T-helper 1 cell (primary cell): ENCODE measurements around the gene MARCHF5.
A peak's percentile ranks its signal among the peaks of the same experiment; 100 is the strongest.

Experiments
- DNase-seq, 5 donors: peaks; one replicate each; pipeline ENCODE4 v3.0.0-alpha.2; 2012 to 2020
- total RNA-seq, 4 donors: gene quantifications; one replicate each; lab custom pipeline; 2026; lab: John Stamatoyannopoulos, UW

Gene MARCHF5
- 18.9 to 43.3 (median 24.8) reads per million in 4 donors for total RNA-seq

GRCh38 chr10:92290837-92291615 lies at the start of gene MARCHF5, which contains the start of gene CPEB3:
Gene MARCHF5, plus strand, starts transcription at chr10:92291167. Its CDS starts 328 bp downstream, at chr10:92291495.
Gene CPEB3, minus strand, starts transcription at chr10:92291078. Its CDS starts 50,728 bp downstream, at chr10:92240350.
- DNase-seq: peak; percentile 83 to 96 (median 87)

- DNase-seq: no peak
These were observed 49.5 kb upstream of the MARCHF5 start for GRCh38 chr10:92241501-92241900.

- DNase-seq: no peak
These were observed 48.6 kb upstream of the MARCHF5 start for GRCh38 chr10:92242380-92242779.

- DNase-seq: peak in 3 of 5 donors; percentile 7 to 10 (median 8)
These were observed 47.9 kb upstream of the MARCHF5 start for GRCh38 chr10:92242910-92243671.

- no peak for DNase-seq
These were observed 46.2 kb upstream of the MARCHF5 start for GRCh38 chr10:92244796-92245195.

GRCh38 chr10:92248566-92248965 lies 42.4 kb upstream of the MARCHF5 start:
- DNase-seq: no peak

GRCh38 chr10:92263396-92263795 lies 27.6 kb upstream of the MARCHF5 start:
- DNase-seq: no peak

- no peak for DNase-seq
These were observed 26.7 kb upstream of the MARCHF5 start for GRCh38 chr10:92264249-92264648.

GRCh38 chr10:92265687-92266258 lies 25.2 kb upstream of the MARCHF5 start:
- DNase-seq: no peak

- no peak for DNase-seq
These were observed 23.6 kb upstream of the MARCHF5 start for GRCh38 chr10:92267343-92267742.

GRCh38 chr10:92268748-92269147 lies 22.2 kb upstream of the MARCHF5 start:
- no peak for DNase-seq

- DNase-seq: no peak
These were observed 16.9 kb upstream of the MARCHF5 start for GRCh38 chr10:92274071-92274470.

GRCh38 chr10:92278996-92279696 lies 11.8 kb upstream of the MARCHF5 start:
- DNase-seq: no peak

GRCh38 chr10:92284112-92284704 lies 6.8 kb upstream of the MARCHF5 start:
- no peak for DNase-seq

GRCh38 chr10:92290076-92290836 lies 711 bp upstream of the MARCHF5 start:
- DNase-seq: peak in 3 of 5 donors; percentile 22 to 33 (median 25)

GRCh38 chr10:92291616-92291865 lies 574 bp downstream of the MARCHF5 start:
- no peak for DNase-seq

- peak in 3 of 5 donors; percentile 4 to 67 (median 19) for DNase-seq
These were observed 1.2 kb downstream of the MARCHF5 start for GRCh38 chr10:92291921-92292845.

- no peak for DNase-seq
These were observed 7.5 kb downstream of the MARCHF5 start for GRCh38 chr10:92298487-92298886.

- peak in 1 of 5 donors; percentile 4 for DNase-seq
These were observed 12.1 kb downstream of the MARCHF5 start for GRCh38 chr10:92303096-92303495.

- DNase-seq: no peak
These were observed 13.1 kb downstream of the MARCHF5 start for GRCh38 chr10:92304061-92304460.
